HepG2 (cell line): Measurements from ENCODE around the gene IRF4. TPM values are rescaled to one million over a fixed set of nuclear protein-coding genes. Genes with fewer than 3 reads are reported as not detected.

ENCODE experiments used
- ATAC-seq: fragments of 200-7000 bp; cut with Tn5 transposase; 3 replicates; pipeline ENCODE4 v1.9.1; 2020; ENCODE audit warnings: mild to moderate bottlenecking, moderate library complexity
- BruUV-seq: library from RNA; stranded (reverse); fragments of 400-500 nt; replicated peaks from 2 replicates; lab custom pipeline; 2021; lab: Mats Ljungman, UMichigan
- CTCF ChIA-PET: fragments of 300-600 bp; formaldehyde crosslinking; extraction: SDS; loops from one replicate; lab custom pipeline; 2021; ENCODE audit warnings: low total read pairs, inconsistent platforms, low intra/inter-chr PET ratio; lab: Yijun Ruan, JAX
- POLR2A ChIA-PET: fragments of 350-600 bp; sonication (Branson Sonifier 250); formaldehyde crosslinking; loops from one replicate; lab custom pipeline; 2020; ENCODE audit warnings: antibody characterized with exemption, inconsistent platforms; lab: Yijun Ruan, JAX
- DNase-seq: peaks from one replicate; pipeline ENCODE4 v3.0.0-alpha.2; 2015; ENCODE audit warnings: low spot score
- FAIRE-seq: peaks from 3 replicates; lab custom pipeline; 2011; peaks lifted over from hg19 to GRCh38; lab: Jason Lieb, UNC
- H2AFZ ChIP-seq: one replicate; pipeline ENCODE4 v1.6.1; 2011; ENCODE audit warnings: low read length, inconsistent platforms
- H3K27ac ChIP-seq: fragments of 300-600 bp; 3 replicates; pipeline ENCODE4 v1.8.0; 2011; ENCODE audit warnings: mixed run types, mild to moderate bottlenecking, mixed read lengths, low read length, inconsistent platforms; ENCODE audit not compliant: insufficient read depth; ENCODE audit errors: extremely low read length
- H3K27me3 ChIP-seq, 2 experiments: fragments of 200-600 bp in 1 of 2; 2 replicates in 1 of 2; 3 replicates in 1 of 2; pipeline versions ENCODE4 v1.6.0 to v1.8.0; 2011; ENCODE audit warnings: low read length in 2 of 2, mild to moderate bottlenecking in 2 of 2, moderate library complexity in 2 of 2, inconsistent platforms in 1 of 2; ENCODE audit not compliant: insufficient read depth in 2 of 2, control insufficient read depth in 1 of 2
- H3K36me3 ChIP-seq, 2 experiments: fragments of 200-600 bp in 1 of 2; replicated peaks in 1 of 2; 2 replicates in 1 of 2; 3 replicates in 1 of 2; pipeline versions ENCODE4 v1.5.1 to v1.8.0; 2011; ENCODE audit warnings: low read length in 2 of 2, inconsistent platforms in 1 of 2; ENCODE audit not compliant: insufficient read depth in 2 of 2, control insufficient read depth in 1 of 2
- H3K4me1 ChIP-seq: 2 replicates; pipeline ENCODE4 v1.5.1; 2012; ENCODE audit warnings: low read length, inconsistent platforms; ENCODE audit not compliant: insufficient read depth
- H3K4me2 ChIP-seq: 2 replicates; pipeline ENCODE4 v1.6.0; 2011; ENCODE audit warnings: low read depth, low read length, inconsistent platforms
- H3K4me3 ChIP-seq, 3 experiments: fragments of 200-600 bp in 1 of 3; sonication (generic), shearing (Covaris generic) in 1 of 3; replicated peaks in 1 of 3; 2 replicates each; pipeline ENCODE4 v1.5.1; 2011 to 2016; ENCODE audit warnings: low read length in 3 of 3, inconsistent platforms in 2 of 3, low read depth in 2 of 3, mild to moderate bottlenecking in 2 of 3, control low read depth in 1 of 3, mixed read lengths in 1 of 3; ENCODE audit not compliant: insufficient read depth in 1 of 3
- H3K79me2 ChIP-seq: one replicate; pipeline ENCODE4 v1.6.1; 2011; ENCODE audit warnings: low read length, inconsistent platforms; ENCODE audit not compliant: insufficient read depth
- H3K9ac ChIP-seq: 2 replicates; pipeline ENCODE4 v1.6.0; 2011; ENCODE audit warnings: mild to moderate bottlenecking, low read depth, low read length, inconsistent platforms; ENCODE audit not compliant: insufficient read depth
- H3K9me3 ChIP-seq: 2 replicates; pipeline ENCODE4 v1.5.1; 2012; ENCODE audit warnings: mild to moderate bottlenecking, low read length
- H4K20me1 ChIP-seq: 2 replicates; pipeline ENCODE4 v1.6.0; 2011; ENCODE audit warnings: inconsistent platforms, mild to moderate bottlenecking, low read length, moderate library complexity; ENCODE audit not compliant: insufficient read depth
- GTF2F1 ChIP-seq: fragments of 150-350 bp; IDR thresholded peaks from 2 replicates; pipeline ENCODE4 v1.6.1; 2014; ENCODE audit warnings: low read length
- MLX ChIP-seq: IDR thresholded peaks from 2 replicates; pipeline ENCODE4 v1.6.1; 2016
- SRY ChIP-seq: sonication (generic); formaldehyde crosslinking; IDR thresholded peaks from 2 replicates; pipeline ENCODE4 v1.8.0; 2022; ENCODE audit warnings: mild to moderate bottlenecking, missing genetic modification reagents
- TFE3 ChIP-seq: IDR thresholded peaks from 2 replicates; pipeline ENCODE4 v1.6.1; 2016
- THRA ChIP-seq: sonication (generic); formaldehyde crosslinking; IDR thresholded peaks from 2 replicates; pipeline ENCODE4 v1.4.0; 2020; ENCODE audit warnings: missing genetic modification reagents, borderline replicate concordance
- ZBTB2 ChIP-seq: sonication (generic); formaldehyde crosslinking; IDR thresholded peaks from 2 replicates; pipeline ENCODE4 v1.8.0; 2022; ENCODE audit warnings: low read depth, missing genetic modification reagents
- ZNF318 ChIP-seq: sonication (generic); formaldehyde crosslinking; IDR thresholded peaks from 2 replicates; pipeline ENCODE4 v1.4.0; 2020; ENCODE audit warnings: mild to moderate bottlenecking, missing genetic modification reagents
- ZNF33B ChIP-seq: sonication (generic); formaldehyde crosslinking; IDR thresholded peaks from 2 replicates; pipeline ENCODE4 v1.5.1; 2020; ENCODE audit warnings: mild to moderate bottlenecking, missing genetic modification reagents
- ZNF737 ChIP-seq: sonication (generic); formaldehyde crosslinking; IDR thresholded peaks from 2 replicates; pipeline ENCODE4 v1.5.0; 2020; ENCODE audit warnings: missing genetic modification reagents, mild to moderate bottlenecking, borderline replicate concordance
- WGBS: methylation state at CpG from one replicate; pipeline ENCODE4 v1.1.6; 2017; ENCODE audit warnings: low lambda C conversion rate; 5-methylcytosine and 5-hydroxymethylcytosine counted together
- in situ Hi-C: cut with HindIII; loops from 2 replicates; pipeline ENCODE4 v1.10.0; 2017; ENCODE audit warnings: low pct_unique_long_range_greater_than_20kb; ENCODE audit not compliant: extremely low pct_ligation_motif_present
- intact Hi-C: fragments of 100-400 bp; cut with micrococcal nuclease; formaldehyde crosslinking; loops from one replicate; pipeline ENCODE4 v1.10.0; 2022; ENCODE audit not compliant: unreplicated experiment
- polyA plus RNA-seq, 8 experiments: library from polyadenylated mRNA; depleted of rRNA in 3 of 8; stranded (reverse) in 7 of 8; unstranded in 1 of 8; fragments of >200 nt; fragmentation: Illumina TruSeq in 4 of 8; extraction: Trizol in 4 of 8; gene quantifications; 2 replicates each; pipeline versions ENCODE4 v1.2.1 to v1.2.3, GENCODE V29; 2011 to 2016; ENCODE audit warnings: low read depth in 4 of 8, missing spikeins in 1 of 8, mixed read lengths in 1 of 8; ENCODE audit not compliant: insufficient read depth in 1 of 8
- total RNA-seq, 5 experiments: library from RNA; depleted of rRNA; stranded (reverse); fragments of >200 nt; fragmentation: Illumina TruSeq; extraction: Trizol; gene quantifications; 2 replicates each; pipeline ENCODE4 v1.2.3, GENCODE V29; 2016; ENCODE audit warnings: low read depth in 1 of 5

The IRF4 gene
- total and polyA plus RNA-seq, 2 of the 13 experiments (the other 11 are each of a cell fraction or from before 2014, with no cell fraction given) = 0.07 to 0.09 TPM

GRCh38 chr6:346386-347030 lies 45.0 kb upstream of the IRF4 start (continued):
- TF ChIP-seq TFE3 (no peak), ZNF33B (CRISPR knock-in tag) (no peak), GTF2F1 (no peak), MLX (no peak)

GRCh38 chr6:347232-347631 lies 44.3 kb upstream of the IRF4 start:
- BruUV-seq = no TSS peak
- no peak overlapping the region for H3K9ac ChIP-seq
- no peak overlapping the region for H2AFZ ChIP-seq
- ChIA-PET CTCF (no interaction called here), POLR2A (no interaction called here)
- H3K27ac ChIP-seq = no peak overlapping the region
- in situ Hi-C loops = no loop called here
- H3K4me1 ChIP-seq = no peaks in the 10 kb centered on the region
- no peaks in the 10 kb centered on the region for H3K27me3 ChIP-seq
- 62% methylated on average over 4 of the region's 4 CpGs for WGBS
- DNase-seq = no peak
- no peaks in the 10 kb centered on the region for H3K9me3 ChIP-seq
- H3K4me3 ChIP-seq = no peak overlapping the region
- H4K20me1 ChIP-seq = no peaks in the 10 kb centered on the region
- intact Hi-C loops = no loop called here
- FAIRE-seq = no peak
- no peak overlapping the region for H3K4me2 ChIP-seq
- H3K79me2 ChIP-seq = no peaks in the 10 kb centered on the region
- peaks cover 0 to 1% of the 10 kb centered on the region in 2 experiments; a peak in 2 of 5 replicates for H3K36me3 ChIP-seq
- ATAC-seq = no peak
- no peak for TF ChIP-seq THRA
- no peak for TF ChIP-seq ZBTB2 (CRISPR knock-in tag)
- no peak for TF ChIP-seq SRY (CRISPR knock-in tag)
- TF ChIP-seq ZNF737 (CRISPR knock-in tag) = no peak
- no peak for TF ChIP-seq ZNF318
